Testis (tissue), 3 donors: ENCODE results near the gene FZD2. TPM values are rescaled to one million over a fixed set of nuclear protein-coding genes. Genes with fewer than 3 reads are reported as not detected.

ENCODE experiments used
- DNase-seq: peaks from one replicate; pipeline ENCODE4 v3.0.0-alpha.2; 2019
- H3K27ac ChIP-seq, 2 donors: fragments of 200-600 bp; sonication (generic); one replicate each; pipeline ENCODE4 v1.5.1; 2019
- H3K27me3 ChIP-seq: fragments of 200-600 bp; sonication (generic); one replicate; pipeline ENCODE4 v1.5.1; 2019
- H3K36me3 ChIP-seq: fragments of 200-600 bp; sonication (generic); one replicate; pipeline ENCODE4 v1.5.1; 2017; ENCODE audit warnings: low read depth; ENCODE audit errors: missing control alignments
- H3K4me1 ChIP-seq: fragments of 200-600 bp; sonication (generic); one replicate; pipeline ENCODE4 v1.5.1; 2019
- H3K4me3 ChIP-seq, 2 donors: fragments of 200-600 bp; sonication (generic); one replicate each; pipeline ENCODE4 v1.5.1; 2017 to 2019
- H3K9me3 ChIP-seq: fragments of 200-600 bp; sonication (generic); one replicate; pipeline ENCODE4 v1.5.1; 2017
- POLR2A ChIP-seq: fragments of 450-650 bp; IDR thresholded peaks from one replicate; pipeline ENCODE4 v1.6.1; 2017; ENCODE audit warnings: antibody characterized with exemption, mild to moderate bottlenecking, moderate library complexity
- WGBS, 2 donors: methylation state at CpG; one replicate each; pipeline ENCODE4 v1.1.5; 2018; 5-methylcytosine and 5-hydroxymethylcytosine counted together
- intact Hi-C: fragments of 100-400 bp; cut with DNase I; formaldehyde crosslinking; loops from one replicate; pipeline ENCODE4 v1.15.1; 2023; ENCODE audit warnings: low total_unique reads
- polyA plus RNA-seq: library from polyadenylated mRNA; stranded (reverse); fragments of 350-450 nt; fragmentation: Illumina TruSeq; extraction: RNeasy Lipid Tissue Mini Kit (QIAGEN cat#74804); gene quantifications from one replicate; pipeline ENCODE4 v1.2.3, GENCODE V29; 2014; ENCODE audit warnings: low read depth, low replicate concordance; ENCODE audit not compliant: insufficient read depth
- total RNA-seq, 2 donors: library from RNA; depleted of rRNA; stranded (reverse); fragments of >200 nt; gene quantifications; one replicate each; pipeline ENCODE4 v1.2.3, GENCODE V29; 2016
- TF ChIP-seq, protein P1 (sequence below), 3 experiments: fragments of 450-650 bp in 2 of 3; fragments of 200-600 bp in 1 of 3; sonication (generic) in 1 of 3; IDR thresholded peaks; one replicate each; pipeline ENCODE4 v1.5.1; 2016 to 2019; ENCODE audit warnings: antibody characterized with exemption in 3 of 3, mild to moderate bottlenecking in 2 of 3, moderate library complexity in 1 of 3

Gene FZD2
- total and polyA plus RNA-seq, 3 donors from 2014 or later, result 4.2 to 9.1 (median 6.1) TPM

DNA sequence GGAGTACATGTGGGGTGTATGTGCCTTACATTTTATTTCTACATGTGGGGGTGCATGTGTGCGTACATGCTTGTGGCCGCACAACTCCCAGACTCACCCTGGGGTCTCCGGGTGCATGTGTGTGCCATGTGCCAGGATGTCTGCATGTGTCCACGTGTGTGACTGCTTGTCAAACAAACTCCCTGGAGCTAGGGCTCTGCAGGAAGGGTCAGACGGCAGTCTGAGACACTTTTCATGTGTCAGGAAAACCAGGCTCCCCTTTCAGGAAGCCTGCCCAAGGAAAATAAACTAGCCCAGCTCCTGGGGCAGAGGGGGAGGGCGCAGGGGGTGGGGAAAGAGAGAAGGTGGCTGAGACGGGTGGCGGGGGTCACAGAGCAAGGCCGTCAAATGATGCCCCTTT lies 44.7 kb downstream of the FZD2 start:
- WGBS, 2 donors, result 75 to 80% methylated on average over 9 of the region's 9 CpGs
- no peaks in the 10 kb centered on the region for H3K4me1 ChIP-seq
- intact Hi-C loops, result no loop called here
- no peaks in the 10 kb centered on the region for H3K9me3 ChIP-seq
- no peaks in the 10 kb centered on the region for H3K27me3 ChIP-seq
- no peak overlapping the region for H3K4me3 ChIP-seq
- no peak overlapping the region for H3K27ac ChIP-seq
- TF ChIP-seq, protein P1, sequence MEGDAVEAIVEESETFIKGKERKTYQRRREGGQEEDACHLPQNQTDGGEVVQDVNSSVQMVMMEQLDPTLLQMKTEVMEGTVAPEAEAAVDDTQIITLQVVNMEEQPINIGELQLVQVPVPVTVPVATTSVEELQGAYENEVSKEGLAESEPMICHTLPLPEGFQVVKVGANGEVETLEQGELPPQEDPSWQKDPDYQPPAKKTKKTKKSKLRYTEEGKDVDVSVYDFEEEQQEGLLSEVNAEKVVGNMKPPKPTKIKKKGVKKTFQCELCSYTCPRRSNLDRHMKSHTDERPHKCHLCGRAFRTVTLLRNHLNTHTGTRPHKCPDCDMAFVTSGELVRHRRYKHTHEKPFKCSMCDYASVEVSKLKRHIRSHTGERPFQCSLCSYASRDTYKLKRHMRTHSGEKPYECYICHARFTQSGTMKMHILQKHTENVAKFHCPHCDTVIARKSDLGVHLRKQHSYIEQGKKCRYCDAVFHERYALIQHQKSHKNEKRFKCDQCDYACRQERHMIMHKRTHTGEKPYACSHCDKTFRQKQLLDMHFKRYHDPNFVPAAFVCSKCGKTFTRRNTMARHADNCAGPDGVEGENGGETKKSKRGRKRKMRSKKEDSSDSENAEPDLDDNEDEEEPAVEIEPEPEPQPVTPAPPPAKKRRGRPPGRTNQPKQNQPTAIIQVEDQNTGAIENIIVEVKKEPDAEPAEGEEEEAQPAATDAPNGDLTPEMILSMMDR (IDR thresholded peaks at IDR 0.05), result no peak
- TF ChIP-seq POLR2A, result no peak
- no peaks in the 10 kb centered on the region for H3K36me3 ChIP-seq
- no peak for DNase-seq

DNA sequence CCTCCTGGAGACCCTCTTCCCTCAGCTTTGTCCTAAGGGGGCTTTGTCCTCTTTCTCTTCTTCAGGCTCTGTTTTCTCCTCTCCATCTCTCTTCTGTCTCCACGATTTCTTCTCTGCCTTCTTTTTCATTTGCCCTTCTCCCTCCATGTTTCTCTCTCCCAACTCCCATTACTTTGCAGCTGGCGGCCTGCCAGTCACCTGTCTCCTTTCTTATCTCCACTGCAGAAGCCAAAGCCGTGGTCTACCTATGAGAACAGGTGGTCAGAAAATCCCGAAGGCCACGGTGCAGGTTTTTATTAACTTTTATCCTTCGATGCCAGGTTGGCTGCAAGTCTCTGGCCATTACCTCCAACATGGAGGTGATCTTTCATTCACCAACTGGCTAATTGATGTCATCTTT lies 45.1 kb downstream of the FZD2 start:
- intact Hi-C loops, result no loop called here
- Histone ChIP-seq H3K4me3 (no peak overlapping the region), H3K9me3 (no peaks in the 10 kb centered on the region), H3K27me3 (no peaks in the 10 kb centered on the region), H3K4me1 (no peaks in the 10 kb centered on the region), H3K27ac (no peak overlapping the region), H3K36me3 (no peaks in the 10 kb centered on the region)
- 45 to 66% methylated on average over 6 of the region's 6 CpGs for WGBS, 2 donors
- no peak for DNase-seq
- TF ChIP-seq, protein P1 (IDR thresholded peaks at IDR 0.05), result no peak
- TF ChIP-seq POLR2A, result no peak

- intact Hi-C loops, result no loop called here
- Histone ChIP-seq H3K9me3 (no peaks in the 10 kb centered on the region), H3K27me3 (no peaks in the 10 kb centered on the region), H3K4me3 (no peak overlapping the region), H3K27ac (no peak overlapping the region), H3K4me1 (no peaks in the 10 kb centered on the region), H3K36me3 (no peaks in the 10 kb centered on the region)
- TF ChIP-seq POLR2A, result no peak
- TF ChIP-seq, protein P1 (IDR thresholded peaks at IDR 0.05), result no peak
- 86 to 89% methylated on average over 3 of the region's 3 CpGs for WGBS, 2 donors
- no peak for DNase-seq
These were observed 45.7 kb downstream of the FZD2 start for GRCh38 chr17:44602970-44603369.

DNA sequence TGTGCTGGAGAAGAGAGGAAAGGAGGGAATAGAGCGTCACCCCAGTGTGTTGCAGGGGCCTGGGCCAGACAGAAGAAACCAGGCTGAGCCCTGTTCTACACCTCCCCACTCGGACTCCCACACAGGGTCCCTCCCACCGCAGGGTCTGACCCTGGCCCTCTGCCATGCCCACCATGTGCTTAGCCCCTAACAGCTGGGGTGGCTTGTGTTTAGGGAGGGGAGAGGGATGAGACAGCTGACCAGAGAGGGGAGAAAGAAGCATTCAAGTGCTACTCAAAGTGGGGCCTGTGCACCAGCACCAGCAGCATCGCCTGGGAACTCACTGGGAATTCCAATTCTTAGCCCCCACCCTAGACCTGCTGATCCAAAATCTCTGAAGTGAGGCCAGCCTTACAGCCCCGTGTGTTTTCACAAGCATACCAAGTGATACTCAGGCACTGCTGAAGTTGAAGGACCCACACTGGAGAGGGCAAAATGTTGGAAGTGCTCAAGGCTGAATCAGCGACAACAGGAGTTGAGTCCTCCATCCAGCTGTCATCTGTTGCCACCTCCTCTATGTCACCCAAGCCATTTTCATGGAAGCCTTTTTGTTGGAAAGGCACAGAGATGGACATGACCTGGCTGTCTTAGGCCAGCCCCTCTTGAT lies 47.0 kb downstream of the FZD2 start:
- Histone ChIP-seq H3K27ac (no peak overlapping the region), H3K27me3 (no peaks in the 10 kb centered on the region), H3K9me3 (no peaks in the 10 kb centered on the region), H3K4me3 (no peak overlapping the region), H3K4me1 (peaks cover 7% of the 10 kb centered on the region), H3K36me3 (no peaks in the 10 kb centered on the region)
- 68 to 74% methylated on average over 4 to 6 of the region's 6 CpGs for WGBS, 2 donors
- intact Hi-C loops, result no loop called here
- TF ChIP-seq, protein P1 (IDR thresholded peaks at IDR 0.05), result no peak
- TF ChIP-seq POLR2A, result no peak
- DNase-seq, result no peak
